C1 segment of cervical spinal cord (tissue), 14 donors: Measurements from ENCODE around the gene PGAP3.
"Not testable (repeated sequence)": the region's sequence is repeated elsewhere in the genome, so short reads cannot be mapped to it uniquely, and the experiment has no call there.

Experiments
- DNase-seq, 14 donors: peaks; one replicate each; lab custom pipeline; 2025; lab: John Stamatoyannopoulos, UW

PGAP3 gene

DNA sequence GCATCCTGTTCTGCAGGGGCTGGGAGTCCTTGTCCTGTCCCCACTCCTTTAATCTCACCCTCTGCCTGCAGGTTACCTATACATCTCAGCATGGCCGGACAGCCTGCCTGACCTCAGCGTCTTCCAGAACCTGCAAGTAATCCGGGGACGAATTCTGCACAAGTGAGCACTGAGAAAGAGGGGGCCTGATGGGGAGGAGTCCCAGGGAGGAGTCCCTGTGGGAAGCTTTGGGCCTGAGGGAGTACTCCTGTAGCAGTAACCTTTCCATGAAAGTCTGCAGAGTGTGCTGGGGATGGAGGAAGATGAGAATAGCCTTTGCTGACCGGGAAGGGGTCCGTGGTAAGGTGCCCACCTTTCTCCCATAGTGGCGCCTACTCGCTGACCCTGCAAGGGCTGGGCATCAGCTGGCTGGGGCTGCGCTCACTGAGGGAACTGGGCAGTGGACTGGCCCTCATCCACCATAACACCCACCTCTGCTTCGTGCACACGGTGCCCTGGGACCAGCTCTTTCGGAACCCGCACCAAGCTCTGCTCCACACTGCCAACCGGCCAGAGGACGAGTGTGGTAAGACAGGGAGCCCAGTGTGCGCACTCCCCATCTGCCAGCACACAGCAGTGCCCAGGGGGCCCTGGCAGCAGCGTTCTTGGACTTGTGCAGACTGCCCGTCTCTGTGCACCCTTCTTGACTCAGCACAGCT, 27.7 kb upstream of the PGAP3 start:
- no peak for DNase-seq

DNA sequence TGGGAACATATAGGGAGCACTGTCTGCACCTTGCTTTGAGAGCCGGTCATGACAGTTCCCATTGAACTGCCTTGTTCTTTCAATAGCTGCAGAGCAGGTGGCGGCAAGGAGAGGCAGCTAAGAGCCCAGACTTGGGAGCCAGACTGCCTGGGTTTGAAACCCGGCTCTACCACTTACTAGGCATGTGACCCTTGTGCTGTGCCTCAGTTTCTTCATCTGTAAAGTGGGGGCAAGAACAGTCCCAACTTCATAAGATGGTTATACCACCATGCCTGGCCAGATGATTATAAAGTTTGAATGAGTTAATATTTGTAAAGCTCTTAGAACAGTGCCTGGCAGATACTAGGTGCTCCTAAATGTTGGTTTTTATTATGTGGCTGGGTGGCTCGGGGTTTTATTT, 26.4 kb upstream of the PGAP3 start:
- no peak for DNase-seq

DNA sequence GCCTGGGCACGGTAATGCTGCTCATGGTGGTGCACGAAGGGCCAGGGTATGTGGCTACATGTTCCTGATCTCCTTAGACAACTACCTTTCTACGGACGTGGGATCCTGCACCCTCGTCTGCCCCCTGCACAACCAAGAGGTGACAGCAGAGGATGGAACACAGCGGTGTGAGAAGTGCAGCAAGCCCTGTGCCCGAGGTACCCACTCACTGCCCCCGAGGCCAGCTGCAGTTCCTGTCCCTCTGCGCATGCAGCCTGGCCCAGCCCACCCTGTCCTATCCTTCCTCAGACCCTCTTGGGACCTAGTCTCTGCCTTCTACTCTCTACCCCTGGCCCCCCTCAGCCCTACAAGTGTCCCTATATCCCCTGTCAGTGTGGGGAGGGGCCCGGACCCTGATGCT, 24.0 kb upstream of the PGAP3 start:
- DNase-seq, result no peak

DNA sequence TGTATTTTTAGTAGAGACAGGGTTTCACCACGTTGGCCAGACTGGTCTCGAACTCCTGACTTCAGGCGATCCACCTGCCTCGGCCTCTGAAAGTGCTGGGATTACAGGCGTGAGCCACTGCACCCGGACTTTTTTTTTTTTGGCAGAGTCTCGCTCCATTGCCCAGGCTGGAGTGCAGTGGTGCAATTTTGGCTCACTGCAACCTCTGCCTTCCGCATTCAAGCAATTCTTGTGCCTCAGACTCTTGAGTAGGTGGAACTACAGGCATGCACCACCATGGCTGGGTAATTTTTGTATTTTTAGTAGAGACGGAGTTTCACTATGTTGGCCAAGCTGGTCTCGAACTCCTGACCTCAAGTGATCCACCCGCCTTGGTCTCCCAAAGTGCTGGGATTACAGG, 23.2 kb upstream of the PGAP3 start:
- not testable (repeated sequence) for DNase-seq

DNA sequence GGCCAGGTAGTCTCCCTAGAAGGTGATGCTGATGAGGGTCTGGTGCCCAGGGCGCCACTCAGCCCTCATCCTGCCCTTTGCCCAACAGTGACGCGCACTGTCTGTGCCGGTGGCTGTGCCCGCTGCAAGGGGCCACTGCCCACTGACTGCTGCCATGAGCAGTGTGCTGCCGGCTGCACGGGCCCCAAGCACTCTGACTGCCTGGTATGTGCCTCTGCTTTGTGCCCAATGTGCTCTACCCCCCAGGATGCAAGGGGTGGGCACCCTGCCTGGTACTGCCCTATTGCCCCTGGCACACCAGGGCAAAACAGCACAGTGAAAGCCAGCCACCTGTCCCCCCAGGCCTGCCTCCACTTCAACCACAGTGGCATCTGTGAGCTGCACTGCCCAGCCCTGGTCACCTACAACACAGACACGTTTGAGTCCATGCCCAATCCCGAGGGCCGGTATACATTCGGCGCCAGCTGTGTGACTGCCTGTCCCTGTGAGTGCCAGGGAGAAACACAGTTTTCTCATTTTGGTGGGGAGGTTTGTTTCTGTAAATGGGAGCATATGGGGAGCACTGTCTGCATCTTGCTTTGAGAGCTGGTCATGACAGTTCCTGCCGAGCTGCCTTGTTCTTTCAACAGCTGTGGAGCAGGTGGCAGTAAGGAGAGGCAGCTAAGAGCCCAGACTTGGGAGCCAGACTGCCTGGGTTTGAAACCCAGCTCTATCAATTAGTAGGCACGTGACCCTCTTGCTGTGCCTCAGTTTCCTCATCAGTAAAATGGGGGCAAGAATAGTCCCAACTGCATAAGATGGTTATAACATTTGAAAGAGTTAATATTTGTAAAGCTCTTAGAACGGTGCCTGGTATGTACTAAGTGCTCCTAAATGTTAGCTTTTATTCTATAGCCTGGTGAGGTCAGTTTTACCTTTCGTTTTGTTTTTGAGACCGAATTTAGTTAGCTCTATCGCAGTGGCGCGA, 22.4 kb upstream of the PGAP3 start:
- DNase-seq, result no peak

DNA sequence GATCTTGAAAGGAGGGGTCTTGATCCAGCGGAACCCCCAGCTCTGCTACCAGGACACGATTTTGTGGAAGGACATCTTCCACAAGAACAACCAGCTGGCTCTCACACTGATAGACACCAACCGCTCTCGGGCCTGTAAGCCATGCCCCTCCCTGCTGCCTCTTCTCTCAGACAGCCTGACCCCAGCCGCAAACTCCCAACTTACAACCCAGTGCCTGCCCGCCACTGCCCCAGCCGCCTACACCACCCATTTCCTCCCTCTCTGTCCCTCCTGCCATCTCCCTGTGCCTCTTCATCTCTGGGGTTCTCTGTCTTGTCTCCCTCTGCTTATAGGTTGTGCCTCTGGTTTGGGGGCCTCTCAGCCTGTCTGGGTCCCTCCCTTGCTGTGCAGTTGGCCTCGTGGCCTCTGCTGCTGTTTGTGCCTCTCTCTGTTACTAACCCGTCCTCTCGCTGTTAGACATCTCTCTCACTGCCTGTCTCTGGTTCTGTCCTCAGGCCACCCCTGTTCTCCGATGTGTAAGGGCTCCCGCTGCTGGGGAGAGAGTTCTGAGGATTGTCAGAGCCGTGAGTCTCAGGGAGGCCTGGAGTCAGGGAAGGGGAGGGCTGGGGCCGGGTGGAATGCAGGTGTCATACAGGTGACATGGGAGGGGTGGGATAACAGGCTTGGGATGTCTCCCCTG, 21.6 kb upstream of the PGAP3 start:
- no peak for DNase-seq

DNA sequence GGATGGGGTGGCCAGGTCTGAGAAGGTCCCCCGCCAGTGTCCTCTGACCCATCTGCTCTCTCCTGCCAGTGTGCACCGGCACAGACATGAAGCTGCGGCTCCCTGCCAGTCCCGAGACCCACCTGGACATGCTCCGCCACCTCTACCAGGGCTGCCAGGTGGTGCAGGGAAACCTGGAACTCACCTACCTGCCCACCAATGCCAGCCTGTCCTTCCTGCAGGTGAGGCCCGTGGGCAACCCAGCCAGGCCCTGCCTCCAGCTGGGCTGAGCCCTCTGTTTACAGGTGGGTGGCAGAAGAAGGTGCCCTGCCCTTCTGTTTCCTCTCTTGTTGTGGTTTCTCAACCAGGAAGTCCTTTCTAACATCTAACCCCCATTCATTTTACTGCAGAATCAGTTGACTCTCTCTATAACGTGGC, 19.1 kb upstream of the PGAP3 start:
- no peak for DNase-seq

DNA sequence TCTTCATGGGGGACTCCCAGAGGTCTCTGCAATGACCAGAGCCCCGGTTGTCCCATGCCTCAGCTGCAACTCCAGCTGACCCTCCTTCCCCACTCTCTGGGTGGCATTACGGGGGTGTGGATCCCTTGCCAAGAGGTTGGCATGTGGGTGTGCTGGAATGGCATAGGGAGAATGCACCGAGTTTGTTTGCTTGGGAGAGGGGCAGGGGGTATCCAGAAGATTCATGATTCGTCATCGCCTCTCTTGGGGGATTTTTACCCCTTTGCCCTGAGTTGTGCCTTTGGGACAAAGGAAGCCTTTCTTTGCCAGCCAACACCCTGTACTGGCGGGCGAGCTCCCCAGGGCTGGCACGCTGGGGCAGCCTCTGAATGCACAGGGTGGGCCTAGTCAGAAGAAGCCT, 18.5 kb upstream of the PGAP3 start:
- peak in 1 of 14 donors; percentile 14 for DNase-seq

DNA sequence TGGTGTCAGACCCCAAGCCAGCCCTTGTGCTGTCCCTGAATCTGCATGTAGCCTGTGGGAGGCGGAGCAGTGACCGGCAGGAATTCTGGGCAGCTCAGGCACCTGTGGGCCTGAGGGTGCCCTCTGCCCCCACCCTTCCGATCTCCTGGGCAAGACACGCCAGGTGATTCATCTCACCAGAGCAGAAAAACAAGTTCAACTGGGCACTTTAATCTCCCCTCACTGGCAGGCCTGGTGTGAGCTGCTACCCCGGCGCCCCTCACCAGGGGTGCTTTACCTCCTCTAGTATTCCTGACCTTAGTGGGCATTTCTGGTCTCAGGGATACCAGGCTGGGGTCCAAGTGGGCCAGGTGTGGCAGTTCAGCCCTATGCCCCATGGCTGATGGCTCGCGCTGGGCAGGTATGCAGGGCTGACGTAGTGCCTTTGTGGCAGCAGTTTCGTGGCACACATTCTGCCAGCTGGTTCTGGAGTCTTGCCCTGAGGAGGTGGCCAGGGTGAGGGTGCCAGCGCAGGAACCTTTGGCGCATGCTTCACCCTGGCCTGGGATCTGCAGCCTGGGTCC, 18.0 kb upstream of the PGAP3 start:
- peak in 2 of 14 donors; percentile 23 to 24 for DNase-seq

DNA sequence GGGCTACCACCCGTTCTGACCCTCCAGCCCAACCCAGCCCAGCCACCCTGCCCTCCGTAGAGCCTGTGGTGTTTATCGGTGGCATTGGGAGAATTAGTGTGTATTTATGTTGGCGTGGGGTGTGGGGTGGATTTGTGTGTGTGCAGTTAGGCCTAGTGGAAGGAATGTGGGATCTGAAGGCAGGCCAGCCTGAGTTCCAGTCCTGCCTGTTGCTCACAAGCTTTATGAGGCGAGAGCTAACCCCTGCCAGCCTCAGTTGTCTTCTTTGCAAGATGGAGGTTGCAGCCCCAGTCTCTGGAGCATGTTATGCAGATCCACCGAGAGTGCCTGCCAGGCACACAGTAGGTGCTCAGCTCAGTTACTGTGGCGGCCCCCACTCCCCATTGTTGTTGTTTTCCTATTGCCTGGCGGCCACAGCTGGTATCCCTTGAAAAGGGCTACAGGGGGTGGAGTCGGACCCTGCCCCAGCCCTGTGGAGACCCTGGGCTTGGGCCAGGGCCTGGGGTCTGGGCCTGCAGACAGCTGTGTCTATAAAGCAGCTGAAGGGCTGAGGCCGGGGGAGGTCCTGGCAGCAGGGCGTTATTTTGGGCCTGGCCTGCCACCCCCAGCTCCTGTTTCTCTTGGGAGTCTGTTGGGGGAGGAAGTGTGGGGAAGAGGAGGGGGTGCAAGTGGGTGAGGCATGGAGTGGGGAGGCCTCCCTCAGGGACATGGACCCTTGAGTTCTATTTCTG, 17.1 kb upstream of the PGAP3 start:
- no peak for DNase-seq

DNA sequence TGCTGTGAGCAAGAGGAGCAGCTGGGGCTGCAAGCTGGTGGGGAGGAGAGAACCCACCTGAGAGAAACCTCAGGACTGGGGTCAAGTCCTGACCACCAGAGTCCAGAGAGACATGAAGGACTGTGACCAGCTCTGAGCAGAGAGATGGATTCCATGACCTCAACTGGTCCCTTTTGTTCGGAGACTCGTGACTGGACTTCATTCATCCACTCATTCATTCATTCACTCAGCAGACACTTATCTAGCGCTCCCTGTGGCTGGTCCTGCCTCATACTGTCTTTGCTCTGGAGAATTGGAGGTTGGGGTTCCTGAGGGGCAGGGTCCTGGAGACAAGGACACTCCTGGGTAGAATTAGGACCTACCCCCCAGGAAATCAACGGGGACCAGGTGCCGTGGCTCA, 16.1 kb upstream of the PGAP3 start:
- no peak for DNase-seq

DNA sequence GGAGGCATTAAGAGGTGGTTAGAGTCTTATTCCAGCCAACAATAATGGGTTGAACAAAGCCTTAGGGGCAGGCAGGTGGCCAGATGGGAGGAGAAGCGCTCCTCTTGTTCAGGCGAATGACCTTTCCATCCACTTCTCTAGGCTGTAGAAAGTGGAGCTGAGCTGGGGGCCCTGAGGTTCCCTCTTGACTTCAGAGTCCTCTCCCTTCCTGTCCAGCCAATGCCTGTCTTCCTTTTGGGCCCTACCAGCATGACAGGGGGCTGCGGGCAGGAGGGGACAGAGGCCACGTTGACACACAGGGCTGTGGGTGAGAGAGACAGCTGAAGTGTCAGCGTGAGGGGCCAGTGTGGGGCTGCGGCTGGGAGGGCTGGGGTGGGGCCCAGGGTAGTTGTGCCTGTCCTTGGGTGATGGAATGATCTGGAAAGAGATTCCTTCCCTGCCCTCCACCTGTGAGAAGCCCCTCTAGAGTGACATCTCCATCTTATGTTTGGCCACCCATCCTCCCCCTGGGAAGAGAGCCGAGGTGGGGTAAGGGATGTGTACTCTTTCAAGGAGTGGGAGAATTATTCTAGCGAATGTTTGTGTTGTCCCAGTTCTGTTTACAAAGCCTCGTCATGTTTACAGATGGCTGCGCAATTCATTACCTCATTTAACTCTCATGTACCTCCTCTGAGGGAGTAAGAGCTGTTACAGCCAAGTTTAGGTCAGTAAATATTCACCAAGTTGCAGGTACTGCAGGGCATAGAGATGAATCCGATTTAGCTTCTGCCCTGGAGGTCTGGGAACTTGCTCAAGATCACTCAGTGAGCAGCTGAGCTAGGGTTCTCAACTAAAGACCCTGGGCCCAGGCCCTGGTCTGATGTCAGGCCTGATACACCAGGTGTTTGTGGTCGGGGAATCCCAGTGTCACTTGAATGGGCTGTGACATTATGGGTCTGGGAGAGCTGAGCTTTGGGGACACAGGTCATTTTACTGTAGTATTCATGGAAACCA, 15.3 kb upstream of the PGAP3 start:
- no peak for DNase-seq

DNA sequence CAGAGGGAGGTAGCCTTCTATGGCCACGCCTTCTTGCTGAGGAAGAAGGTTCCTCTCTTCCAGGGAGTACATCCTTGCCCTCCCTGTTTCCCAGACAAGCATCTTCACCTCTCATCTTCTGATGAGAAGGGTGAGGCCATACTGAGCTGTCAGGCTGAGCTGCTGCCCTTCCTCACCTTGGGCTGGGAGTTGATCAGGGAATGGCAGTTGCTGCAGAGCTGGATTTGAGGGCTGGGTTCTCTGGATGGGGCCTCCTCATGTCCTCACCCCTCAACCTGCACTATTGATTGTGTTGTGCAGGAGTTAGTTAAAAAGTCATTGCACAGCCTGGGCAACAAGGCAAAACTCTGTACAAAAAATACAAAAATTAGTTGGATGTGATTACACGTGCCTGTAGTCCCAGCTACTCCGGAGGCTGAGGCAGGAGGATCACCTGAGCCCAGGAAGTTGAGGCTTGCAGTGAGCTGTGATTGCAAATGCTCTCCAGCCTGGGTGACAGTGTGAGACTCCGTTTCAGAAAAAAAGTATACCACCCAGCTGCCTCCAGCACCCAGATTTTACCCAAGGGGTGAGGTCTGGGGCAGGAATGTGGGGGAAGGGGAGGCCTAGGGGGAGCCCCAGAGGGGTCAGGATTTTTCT, 14.0 kb upstream of the PGAP3 start:
- DNase-seq, result no peak

DNA sequence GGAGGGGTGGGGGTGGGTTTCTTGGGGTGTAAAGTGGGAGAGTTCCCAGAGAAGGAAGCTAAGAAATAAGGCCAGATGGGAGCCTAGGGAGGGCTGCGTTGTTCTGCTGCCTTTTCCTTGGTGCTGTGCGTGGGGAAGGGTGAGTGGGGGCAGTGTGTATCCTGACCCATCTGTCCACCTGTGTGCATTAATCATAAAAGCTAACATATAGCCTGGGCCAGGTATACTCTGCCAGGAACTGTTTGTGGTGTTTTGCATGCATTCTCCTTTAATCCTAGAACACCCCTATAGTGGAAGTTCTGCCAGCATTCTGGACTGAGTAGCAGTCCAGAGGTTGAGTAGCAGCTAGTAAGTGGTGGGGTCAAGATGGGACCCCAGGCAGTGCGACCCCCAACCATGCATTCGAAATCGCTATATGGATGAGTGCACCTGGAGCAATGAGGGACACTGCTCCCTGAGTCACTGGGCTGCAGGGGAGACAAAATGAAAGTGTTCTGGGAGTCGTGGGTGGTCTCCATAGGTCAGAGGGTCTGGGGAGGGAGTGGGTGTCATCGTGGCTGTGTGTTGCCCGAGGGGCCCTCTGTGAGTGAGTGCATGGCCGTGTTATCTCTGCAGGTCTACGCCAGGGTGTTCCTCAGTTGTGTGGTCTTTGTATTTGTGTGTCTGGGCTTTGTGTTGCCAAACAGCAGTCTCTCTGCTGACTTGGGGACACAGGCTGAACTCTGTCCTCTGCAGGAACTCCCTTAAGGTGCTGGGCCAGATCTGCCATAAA, 13.3 kb upstream of the PGAP3 start:
- no peak for DNase-seq

DNA sequence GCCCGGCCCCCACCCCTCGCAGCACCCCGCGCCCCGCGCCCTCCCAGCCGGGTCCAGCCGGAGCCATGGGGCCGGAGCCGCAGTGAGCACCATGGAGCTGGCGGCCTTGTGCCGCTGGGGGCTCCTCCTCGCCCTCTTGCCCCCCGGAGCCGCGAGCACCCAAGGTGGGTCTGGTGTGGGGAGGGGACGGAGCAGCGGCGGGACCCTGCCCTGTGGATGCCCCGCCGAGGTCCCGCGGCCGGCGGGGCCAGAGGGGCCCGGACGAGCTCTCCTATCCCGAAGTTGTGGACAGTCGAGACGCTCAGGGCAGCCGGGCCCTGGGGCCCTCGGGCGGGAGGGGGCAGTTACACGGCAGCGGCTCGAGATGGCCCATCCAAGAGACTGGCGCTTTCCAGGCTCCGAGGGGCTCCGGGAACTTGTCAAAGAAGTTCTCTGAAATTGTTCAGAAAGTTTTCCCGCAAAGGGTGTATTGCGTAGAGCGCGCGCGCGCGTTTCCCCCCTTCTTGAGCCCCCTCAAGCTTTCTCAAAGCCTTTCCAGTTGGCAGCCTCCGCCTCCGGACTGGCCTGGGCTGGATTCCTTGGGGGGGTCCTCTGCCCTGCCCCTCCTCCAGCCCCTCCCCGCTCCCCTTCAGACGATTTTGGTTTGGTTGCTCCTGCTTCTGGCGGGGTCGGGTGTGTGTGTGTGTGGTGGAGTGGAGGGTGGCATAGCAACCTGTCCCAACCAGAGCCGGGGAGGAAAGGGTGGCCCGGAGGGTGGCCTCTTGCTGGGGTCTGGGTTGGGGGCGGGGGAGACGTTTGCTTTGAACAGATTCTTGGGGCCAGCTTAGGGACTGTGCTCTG, 12.5 kb upstream of the PGAP3 start:
- DNase-seq, result peak in 2 of 14 donors; percentile 38 to 46

DNA sequence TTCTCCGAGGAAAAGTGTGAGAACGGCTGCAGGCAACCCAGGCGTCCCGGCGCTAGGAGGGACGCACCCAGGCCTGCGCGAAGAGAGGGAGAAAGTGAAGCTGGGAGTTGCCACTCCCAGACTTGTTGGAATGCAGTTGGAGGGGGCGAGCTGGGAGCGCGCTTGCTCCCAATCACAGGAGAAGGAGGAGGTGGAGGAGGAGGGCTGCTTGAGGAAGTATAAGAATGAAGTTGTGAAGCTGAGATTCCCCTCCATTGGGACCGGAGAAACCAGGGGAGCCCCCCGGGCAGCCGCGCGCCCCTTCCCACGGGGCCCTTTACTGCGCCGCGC, 11.9 kb upstream of the PGAP3 start, which contains the start of gene ERBB2:
ERBB2 (plus strand) TSS at position 247 of the 330 bp plus-strand sequence. CDS start 175 bp downstream, outside the sequence.
- peak in 3 of 14 donors; percentile 10 to 38 (median 29) for DNase-seq

DNA sequence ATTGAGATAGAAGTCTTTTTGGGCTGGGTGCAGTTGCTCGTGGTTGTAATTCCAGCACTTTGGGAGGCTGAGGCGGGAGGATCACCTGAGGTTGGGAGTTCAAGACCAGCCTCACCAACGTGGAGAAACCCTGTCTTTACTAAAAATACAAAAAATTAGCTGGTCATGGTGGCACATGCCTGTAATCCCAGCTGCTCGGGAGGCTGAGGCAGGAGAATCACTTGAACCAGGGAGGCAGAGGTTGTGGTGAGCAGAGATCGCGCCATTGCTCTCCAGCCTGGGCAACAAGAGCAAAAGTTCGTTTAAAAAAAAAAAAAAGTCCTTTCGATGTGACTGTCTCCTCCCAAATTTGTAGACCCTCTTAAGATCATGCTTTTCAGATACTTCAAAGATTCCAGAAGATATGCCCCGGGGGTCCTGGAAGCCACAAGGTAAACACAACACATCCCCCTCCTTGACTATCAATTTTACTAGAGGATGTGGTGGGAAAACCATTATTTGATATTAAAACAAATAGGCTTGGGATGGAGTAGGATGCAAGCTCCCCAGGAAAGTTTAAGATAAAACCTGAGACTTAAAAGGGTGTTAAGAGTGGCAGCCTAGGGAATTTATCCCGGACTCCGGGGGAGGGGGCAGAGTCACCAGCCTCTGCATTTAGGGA, 11.4 kb upstream of the PGAP3 start:
- not testable (repeated sequence) for DNase-seq
